ENCODE measurements around the gene NME5.
"Not testable (repeated sequence)": the region's sequence is repeated elsewhere in the genome, so short reads cannot be mapped to it uniquely, and the experiment has no call there.

The NME5 gene

GRCh38 chr5:138138949-138139780 lies at the start of gene NME5:
Gene NME5 (minus strand): TSS chr5:138139428. CDS start chr5:138138780, 648 bp downstream.
- peak; percentile 64 for DNase-seq (ENCODE audit: low spot score)

GRCh38 chr5:138188626-138189025 lies 49.4 kb upstream of the NME5 start:
- DNase-seq (ENCODE audit: low spot score): no peak

DNA sequence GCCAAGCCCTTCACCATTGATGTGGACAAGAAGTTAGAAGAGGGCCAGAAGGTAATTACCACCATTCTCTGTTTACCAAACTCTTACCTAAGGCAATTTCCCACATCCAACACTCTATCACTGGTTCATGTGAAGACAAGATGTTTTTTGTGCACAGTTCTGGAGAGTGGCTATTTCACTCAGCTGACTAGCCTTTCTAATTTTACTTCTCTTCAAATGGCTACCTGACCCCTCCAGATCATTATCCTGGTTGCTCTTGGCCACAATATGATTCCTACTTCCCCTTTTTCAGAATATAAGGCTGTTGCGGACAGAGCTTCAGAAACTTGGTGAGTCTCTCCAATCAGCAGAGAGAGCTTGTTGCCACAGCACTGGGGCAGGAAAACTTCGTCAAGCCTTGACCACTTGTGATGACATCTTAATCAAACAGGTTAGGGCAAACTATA lies 46.8 kb upstream of the NME5 start:
- no peak for DNase-seq (ENCODE audit: low spot score)

DNA sequence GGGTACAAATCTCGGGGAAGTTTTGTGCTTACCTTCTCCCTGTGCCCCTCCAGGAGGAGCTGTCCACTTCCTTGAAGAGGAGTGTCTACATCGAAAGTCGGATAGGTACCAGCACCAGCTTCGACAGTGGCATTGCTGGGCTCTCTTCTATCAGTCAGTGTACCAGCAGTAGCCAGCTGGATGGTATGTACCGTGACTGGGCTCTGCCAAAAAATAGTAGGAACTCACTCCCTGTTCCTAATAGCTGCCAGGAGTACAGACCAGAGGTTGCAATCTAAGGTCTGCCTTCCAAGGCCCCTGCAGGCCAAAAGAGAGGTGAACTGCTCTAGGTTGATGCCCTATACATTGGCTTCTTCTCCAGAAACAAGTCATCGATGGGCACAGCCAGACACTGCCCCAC lies 43.6 kb upstream of the NME5 start:
- no peak for DNase-seq (ENCODE audit: low spot score)

GRCh38 chr5:138180841-138181240 lies 41.6 kb upstream of the NME5 start:
- no peak for DNase-seq (ENCODE audit: low spot score)

- DNase-seq (ENCODE audit: low spot score): peak; percentile 34
These were observed 41.1 kb upstream of the NME5 start for GRCh38 chr5:138180183-138180782.

- DNase-seq (ENCODE audit: low spot score): no peak
These were observed 40.1 kb upstream of the NME5 start for GRCh38 chr5:138179277-138179857.

- peak; percentile 99 for DNase-seq (ENCODE audit: low spot score)
These were observed 39.5 kb upstream of the NME5 start, which contains the start of the genes BRD8 and KIF20A for GRCh38 chr5:138178516-138179276. Gene BRD8 (minus strand): TSS chr5:138178630. CDS start chr5:138178614, 16 bp downstream. Gene KIF20A (plus strand): TSS chr5:138179112. CDS start chr5:138179681, 569 bp downstream.

- DNase-seq (ENCODE audit: low spot score): peak; percentile 61
These were observed 38.8 kb upstream of the NME5 start for GRCh38 chr5:138177941-138178515.

DNA sequence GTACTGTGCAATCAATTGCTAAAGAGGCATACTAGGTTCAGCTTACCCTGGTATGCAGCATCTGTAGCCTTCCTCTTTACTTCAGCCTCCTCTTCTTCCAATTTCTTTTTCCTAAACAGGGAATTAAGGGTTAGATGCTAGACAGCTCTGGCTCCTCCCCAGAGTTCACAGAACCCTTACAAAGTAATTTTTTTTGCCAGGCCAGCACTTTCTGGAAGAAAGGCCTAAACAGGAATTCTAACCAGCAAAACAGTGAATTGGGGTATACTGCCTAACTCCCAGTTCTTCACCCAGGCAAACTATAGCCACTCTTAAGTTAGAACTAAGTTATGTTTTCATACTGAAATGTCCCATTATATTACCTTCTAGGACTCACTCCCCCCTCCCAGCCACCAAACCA lies 31.1 kb upstream of the NME5 start:
- no peak for DNase-seq (ENCODE audit: low spot score)

- no peak for DNase-seq (ENCODE audit: low spot score)
These were observed 29.9 kb upstream of the NME5 start for GRCh38 chr5:138169124-138169523.

GRCh38 chr5:138163721-138164120 lies 24.5 kb upstream of the NME5 start:
- no peak for DNase-seq (ENCODE audit: low spot score)

DNA sequence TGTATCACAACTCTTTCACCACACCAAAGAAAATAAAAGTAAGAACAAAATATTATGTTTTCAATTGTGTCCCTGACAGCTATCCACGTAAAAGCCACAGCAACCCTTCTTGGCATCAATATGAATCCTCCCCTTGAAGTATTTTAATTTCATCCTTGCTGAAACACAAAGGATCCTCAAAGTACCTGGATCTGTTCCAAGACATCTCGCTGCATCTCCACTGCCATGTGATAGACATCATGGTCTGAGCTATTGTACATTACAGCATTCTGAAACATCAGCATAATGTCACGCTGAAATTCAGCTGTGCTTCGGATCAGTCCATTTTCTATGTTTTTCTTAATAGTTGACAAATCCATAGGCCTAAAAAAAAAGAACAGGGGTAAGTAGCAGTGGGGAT lies 21.5 kb upstream of the NME5 start:
- no peak for DNase-seq (ENCODE audit: low spot score)

GRCh38 chr5:138159666-138160065 lies 20.4 kb upstream of the NME5 start:
- DNase-seq (ENCODE audit: low spot score): peak; percentile 80

GRCh38 chr5:138157626-138158025 lies 18.4 kb upstream of the NME5 start:
- DNase-seq (ENCODE audit: low spot score): no peak

- not testable (repeated sequence) for DNase-seq (ENCODE audit: low spot score)
These were observed 16.7 kb upstream of the NME5 start for GRCh38 chr5:138155977-138156376.

GRCh38 chr5:138149530-138149929 lies 10.3 kb upstream of the NME5 start:
- no peak for DNase-seq (ENCODE audit: low spot score)

DNA sequence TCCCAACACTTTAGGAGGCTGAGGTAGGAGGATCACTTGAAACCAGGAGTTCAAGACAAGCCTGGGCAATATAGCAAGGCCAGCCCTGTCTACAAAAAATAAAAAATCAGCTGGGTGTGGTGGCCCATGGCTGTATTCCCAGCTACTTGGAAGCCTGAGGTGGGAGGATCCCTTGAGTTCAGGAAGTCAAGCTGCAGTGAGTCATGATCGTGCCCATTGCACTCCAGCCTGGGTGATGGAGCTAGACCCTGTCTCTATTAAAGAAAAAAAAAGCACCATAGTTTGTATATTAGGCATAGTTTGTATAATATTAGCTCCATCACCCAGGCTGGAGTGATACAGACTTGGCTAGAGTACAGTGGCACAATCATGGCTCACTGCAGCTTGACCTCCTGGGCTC lies 9.6 kb upstream of the NME5 start:
- DNase-seq (ENCODE audit: low spot score): no peak

- not testable (repeated sequence) for DNase-seq (ENCODE audit: low spot score)
These were observed 4.3 kb upstream of the NME5 start for GRCh38 chr5:138143578-138143977.

DNA sequence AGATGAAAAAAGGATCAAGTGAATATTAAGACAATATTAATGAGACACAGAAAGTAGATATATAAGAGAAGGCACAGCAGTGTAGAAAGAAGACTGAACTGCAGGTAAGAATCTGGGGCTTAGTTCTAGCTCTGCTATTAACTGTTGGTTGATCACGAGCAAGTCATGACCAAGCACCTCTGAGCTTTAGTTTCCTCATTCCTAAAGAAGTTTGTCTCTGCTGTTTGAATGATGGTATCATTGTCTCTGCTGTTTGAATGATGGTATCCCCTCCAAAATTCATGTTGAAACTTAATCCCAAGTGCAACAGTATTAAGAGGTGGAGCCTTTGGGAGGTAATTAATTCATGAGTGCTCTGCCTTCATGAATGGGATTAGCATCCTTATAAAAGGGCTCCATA lies 2.5 kb upstream of the NME5 start:
- DNase-seq (ENCODE audit: low spot score): no peak

DNA sequence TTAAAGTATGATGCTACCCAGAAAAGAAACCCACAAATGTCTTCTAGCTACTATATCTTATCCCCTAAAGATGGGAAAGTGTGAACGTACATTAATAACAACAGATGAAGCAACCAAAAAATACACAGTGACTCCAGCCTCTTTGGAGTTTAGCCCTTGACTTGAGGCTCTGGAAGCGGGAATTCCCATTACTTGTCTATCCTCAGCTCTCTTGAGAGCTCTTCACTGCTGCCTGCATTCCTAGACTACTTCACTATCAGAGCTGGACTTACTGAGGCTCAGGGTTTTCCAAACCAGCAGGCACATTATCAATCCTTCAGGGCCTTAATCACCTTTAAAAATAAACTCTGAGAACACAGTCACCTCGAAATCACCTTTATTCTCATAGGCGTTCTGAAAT lies 1.0 kb upstream of the NME5 start:
- no peak for DNase-seq (ENCODE audit: low spot score)

DNA sequence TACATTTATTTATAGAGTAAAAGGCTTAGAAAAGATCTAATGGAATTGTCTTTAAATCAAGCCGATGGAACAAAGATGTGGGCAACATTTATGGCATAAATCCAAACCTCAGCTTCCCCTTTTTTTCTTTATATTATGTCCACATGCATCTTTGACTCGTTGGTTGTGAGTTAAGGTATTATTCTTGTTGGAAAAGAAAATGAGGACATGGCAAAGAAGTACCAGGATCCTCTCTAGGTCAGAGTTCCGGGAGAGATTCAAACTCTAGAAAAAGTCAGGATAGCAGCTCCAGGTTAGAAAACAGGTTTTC lies 508 bp upstream of the NME5 start:
- no peak for DNase-seq (ENCODE audit: low spot score)
